Glutamatergic neuron (in vitro differentiated cells): ENCODE data around the gene TBX6. TPM values are rescaled to one million over a fixed set of nuclear protein-coding genes. Genes with fewer than 3 reads are reported as not detected.

Experiments used
- DNase-seq: peaks from one replicate; pipeline ENCODE4 v3.0.0; 2022
- H3K27ac Mint-ChIP-seq: one replicate; pipeline ENCODE4 v1.8.0; 2020; ENCODE audit warnings: mild to moderate bottlenecking, mixed read lengths, inconsistent platforms; ENCODE audit not compliant: unreplicated experiment
- H3K27me3 Mint-ChIP-seq: one replicate; pipeline ENCODE4 v1.8.0; 2020; ENCODE audit warnings: mild to moderate bottlenecking, moderate library complexity, mixed read lengths, inconsistent platforms; ENCODE audit not compliant: unreplicated experiment
- H3K36me3 Mint-ChIP-seq: one replicate; pipeline ENCODE4 v1.8.0; 2020; ENCODE audit warnings: mild to moderate bottlenecking, mixed read lengths, inconsistent platforms; ENCODE audit not compliant: unreplicated experiment
- H3K4me1 Mint-ChIP-seq: one replicate; pipeline ENCODE4 v1.8.0; 2020; ENCODE audit warnings: mild to moderate bottlenecking, low read depth, mixed read lengths, inconsistent platforms; ENCODE audit not compliant: unreplicated experiment
- H3K4me3 Mint-ChIP-seq: one replicate; pipeline ENCODE4 v1.8.0; 2020; ENCODE audit warnings: mild to moderate bottlenecking, mixed read lengths, inconsistent platforms; ENCODE audit not compliant: unreplicated experiment
- H3K9me3 Mint-ChIP-seq: one replicate; pipeline ENCODE4 v1.8.0; 2020; ENCODE audit warnings: mild to moderate bottlenecking, moderate library complexity, mixed read lengths, inconsistent platforms; ENCODE audit not compliant: unreplicated experiment
- long read RNA-seq: library from polyadenylated mRNA; unstranded; transcript quantifications from one replicate; pipeline ENCODE4 v2.0.0, GENCODE V29; 2020; ENCODE audit not compliant: unreplicated experiment
- total RNA-seq: library from RNA; stranded (reverse); fragmentation: NEBNext Ultra II Directional; extraction: Animal tissue kit (Norgen Biotek cat#: 25700); gene quantifications from one replicate; pipeline ENCODE4 v1.2.1, GENCODE V29; 2021; ENCODE audit not compliant: unreplicated experiment
- TF ChIP-seq, protein P1 (sequence below): fragments of 200-600 bp; sonication (generic); IDR thresholded peaks from one replicate; pipeline ENCODE4 v1.5.0; 2021; ENCODE audit not compliant: partially characterized antibody, unreplicated experiment

Gene TBX6, protein sequence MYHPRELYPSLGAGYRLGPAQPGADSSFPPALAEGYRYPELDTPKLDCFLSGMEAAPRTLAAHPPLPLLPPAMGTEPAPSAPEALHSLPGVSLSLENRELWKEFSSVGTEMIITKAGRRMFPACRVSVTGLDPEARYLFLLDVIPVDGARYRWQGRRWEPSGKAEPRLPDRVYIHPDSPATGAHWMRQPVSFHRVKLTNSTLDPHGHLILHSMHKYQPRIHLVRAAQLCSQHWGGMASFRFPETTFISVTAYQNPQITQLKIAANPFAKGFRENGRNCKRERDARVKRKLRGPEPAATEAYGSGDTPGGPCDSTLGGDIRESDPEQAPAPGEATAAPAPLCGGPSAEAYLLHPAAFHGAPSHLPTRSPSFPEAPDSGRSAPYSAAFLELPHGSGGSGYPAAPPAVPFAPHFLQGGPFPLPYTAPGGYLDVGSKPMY
- total RNA-seq = 0.86 TPM
- long read RNA-seq = 0 reads

DNA sequence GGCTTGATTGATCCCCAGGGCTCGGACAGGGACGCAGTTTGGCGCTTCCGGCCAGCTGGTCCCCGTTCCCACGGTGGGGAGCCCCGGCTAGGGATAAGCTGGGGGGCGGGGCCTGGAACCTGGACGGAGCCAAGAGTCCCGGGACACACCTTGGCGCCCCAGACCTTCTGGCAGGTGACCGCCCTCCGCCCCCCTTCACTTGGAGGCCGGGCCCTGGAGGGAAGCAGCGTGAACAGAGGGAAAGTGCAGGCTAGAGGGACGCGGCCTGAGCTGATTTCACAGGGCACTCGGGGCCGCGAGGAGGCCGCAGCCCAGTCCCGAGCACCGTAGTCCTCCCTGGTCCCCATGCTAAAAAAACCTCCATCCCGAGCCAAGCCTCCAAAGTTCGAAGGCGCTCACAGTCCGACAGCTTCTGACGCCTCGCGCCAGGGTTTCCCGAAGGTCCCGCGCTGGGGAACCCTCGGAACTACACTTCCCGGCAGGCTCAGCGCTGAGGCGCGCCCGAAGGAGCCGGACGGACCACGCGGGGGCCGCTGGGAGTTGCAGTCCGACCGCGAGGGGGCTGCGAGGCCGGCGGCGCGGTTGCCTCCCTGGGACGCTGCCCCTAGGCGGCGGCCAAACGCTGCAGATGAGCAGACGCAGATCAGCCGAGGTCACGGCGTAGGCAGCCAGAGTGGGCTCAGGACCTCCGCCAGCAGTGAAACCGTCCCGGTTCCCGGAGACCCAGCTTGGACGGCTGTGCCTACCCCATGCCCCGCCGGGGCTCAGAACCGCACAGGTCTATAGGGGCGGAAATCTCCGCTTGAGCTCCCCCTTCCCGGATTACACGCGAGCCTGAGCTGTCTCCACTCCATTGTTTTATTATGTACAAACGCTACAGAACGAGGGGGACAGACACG, at the start of gene TBX6:
TSS of gene TBX6 (minus strand) at position 451 of the 899 bp plus-strand sequence. CDS start 731 bp downstream, outside the sequence.
- Mint-ChIP-seq H3K27ac (peak within 1 kb of the TSS; percentile 80), H3K4me3 (peak within 1 kb of the TSS; percentile 85), H3K36me3 (no peaks in the 10 kb centered on the region), H3K4me1 (peaks cover 13% of the 10 kb centered on the region), H3K9me3 (peaks cover 6% of the 10 kb centered on the region), H3K27me3 (peaks cover 13% of the 10 kb centered on the region)
- peak; percentile 98 for DNase-seq
- TF ChIP-seq, protein P1, sequence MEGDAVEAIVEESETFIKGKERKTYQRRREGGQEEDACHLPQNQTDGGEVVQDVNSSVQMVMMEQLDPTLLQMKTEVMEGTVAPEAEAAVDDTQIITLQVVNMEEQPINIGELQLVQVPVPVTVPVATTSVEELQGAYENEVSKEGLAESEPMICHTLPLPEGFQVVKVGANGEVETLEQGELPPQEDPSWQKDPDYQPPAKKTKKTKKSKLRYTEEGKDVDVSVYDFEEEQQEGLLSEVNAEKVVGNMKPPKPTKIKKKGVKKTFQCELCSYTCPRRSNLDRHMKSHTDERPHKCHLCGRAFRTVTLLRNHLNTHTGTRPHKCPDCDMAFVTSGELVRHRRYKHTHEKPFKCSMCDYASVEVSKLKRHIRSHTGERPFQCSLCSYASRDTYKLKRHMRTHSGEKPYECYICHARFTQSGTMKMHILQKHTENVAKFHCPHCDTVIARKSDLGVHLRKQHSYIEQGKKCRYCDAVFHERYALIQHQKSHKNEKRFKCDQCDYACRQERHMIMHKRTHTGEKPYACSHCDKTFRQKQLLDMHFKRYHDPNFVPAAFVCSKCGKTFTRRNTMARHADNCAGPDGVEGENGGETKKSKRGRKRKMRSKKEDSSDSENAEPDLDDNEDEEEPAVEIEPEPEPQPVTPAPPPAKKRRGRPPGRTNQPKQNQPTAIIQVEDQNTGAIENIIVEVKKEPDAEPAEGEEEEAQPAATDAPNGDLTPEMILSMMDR = peak; percentile 68

DNA sequence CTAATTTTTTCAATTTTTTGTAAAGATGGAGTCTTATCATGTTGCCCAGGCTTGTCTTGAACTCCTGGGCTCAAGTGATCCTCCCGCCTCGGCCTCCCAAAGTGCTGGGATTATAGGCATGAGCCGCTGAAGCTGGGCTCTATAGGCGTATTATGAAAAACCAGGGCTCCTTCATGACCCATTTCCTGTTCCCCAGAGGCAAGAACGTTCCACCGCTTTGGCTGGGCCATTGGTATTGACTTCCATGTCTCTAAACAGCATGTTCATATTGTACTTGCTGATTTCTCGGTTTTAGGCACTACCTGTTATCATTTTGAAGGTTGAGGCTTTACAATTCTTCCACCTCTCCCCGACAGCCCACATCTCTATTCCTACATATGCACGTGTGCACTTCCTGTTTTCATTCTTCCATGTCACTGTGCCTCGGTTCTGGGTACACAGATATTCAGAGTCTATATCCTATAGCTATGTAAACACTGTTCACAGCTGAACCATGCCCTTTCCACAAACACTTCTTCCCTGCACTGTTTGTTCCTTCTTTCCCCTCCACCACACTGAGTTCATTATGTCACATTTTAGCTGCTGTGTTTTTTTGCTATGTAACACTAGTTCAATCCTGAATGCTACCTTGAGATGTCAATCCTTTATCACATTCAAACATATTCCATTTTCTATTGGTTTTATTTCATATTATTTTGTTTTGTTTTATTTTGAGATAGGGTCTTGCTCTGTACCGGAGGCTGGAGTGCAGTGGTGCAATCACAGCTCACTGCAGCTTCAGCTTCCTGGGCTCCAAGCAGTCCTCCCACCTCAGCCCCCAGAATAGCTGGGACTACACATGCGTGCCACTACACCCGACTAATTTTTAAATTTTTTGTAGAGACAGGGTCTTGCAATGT, 48.1 kb upstream of the TBX6 start:
- TF ChIP-seq, protein P1 = no peak
- Mint-ChIP-seq H3K9me3 (peaks cover 6% of the 10 kb centered on the region), H3K4me3 (no peak overlapping the region), H3K27ac (peak overlapping the region; percentile 39), H3K4me1 (peaks cover 8% of the 10 kb centered on the region), H3K27me3 (peaks cover 2% of the 10 kb centered on the region), H3K36me3 (no peaks in the 10 kb centered on the region)
- no peak for DNase-seq

DNA sequence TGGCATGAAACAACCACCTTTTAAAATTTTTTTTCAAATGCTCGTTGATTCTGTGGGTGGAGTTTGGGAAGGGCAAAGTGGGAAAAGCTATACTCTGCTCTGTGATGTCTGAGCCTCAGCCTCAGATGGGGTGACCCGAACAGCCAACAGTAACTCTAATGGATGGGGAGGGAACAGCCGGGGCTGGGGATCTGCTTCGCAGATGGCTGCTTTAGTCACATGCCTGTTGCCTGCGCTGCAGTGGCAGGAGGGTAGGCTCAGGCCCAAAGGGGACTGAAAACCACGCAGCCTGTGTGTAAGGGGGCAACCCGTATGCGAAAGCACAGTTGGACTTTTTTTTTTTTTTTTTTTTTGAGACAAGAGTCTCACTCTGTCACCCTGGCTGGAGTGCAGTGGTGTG, 46.2 kb upstream of the TBX6 start:
- TF ChIP-seq, protein P1 = no peak
- H3K36me3 Mint-ChIP-seq = no peaks in the 10 kb centered on the region
- peaks cover 8% of the 10 kb centered on the region for H3K4me1 Mint-ChIP-seq
- no peak overlapping the region for H3K4me3 Mint-ChIP-seq
- peaks cover 6% of the 10 kb centered on the region for H3K9me3 Mint-ChIP-seq
- peak overlapping the region; percentile 93 for H3K27ac Mint-ChIP-seq
- peak; percentile 63 for DNase-seq
- H3K27me3 Mint-ChIP-seq = peaks cover 3% of the 10 kb centered on the region

DNA sequence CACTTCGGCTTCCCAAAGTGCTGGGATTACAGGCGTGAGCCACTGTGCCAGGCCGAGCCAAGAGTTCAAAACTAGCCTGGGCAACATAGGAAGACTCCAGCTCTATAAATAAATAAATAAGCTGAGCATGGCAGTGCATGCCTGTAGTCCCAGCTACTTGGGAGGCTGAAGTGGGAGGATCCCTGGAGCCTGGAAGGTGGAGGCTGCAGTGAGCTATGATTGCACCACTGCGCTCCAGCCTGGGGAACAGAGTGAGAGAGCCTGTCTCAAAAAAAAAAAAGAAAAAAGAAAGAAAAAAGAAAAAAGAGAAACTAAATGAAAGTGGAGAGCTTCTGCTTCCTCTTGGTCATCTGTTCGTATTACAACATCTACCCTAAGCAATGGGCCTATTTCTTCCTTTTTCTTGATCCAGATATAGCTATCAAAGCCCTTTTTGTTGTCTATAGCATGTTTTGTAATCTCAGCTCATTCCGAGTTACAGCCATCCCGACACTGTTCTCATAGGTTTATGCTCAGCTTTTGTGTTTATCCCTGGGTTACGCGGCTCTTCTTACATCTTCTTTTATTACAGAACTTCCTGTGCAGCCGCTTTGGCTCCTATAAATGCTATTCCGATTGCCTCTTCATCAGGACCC, 45.4 kb upstream of the TBX6 start:
- TF ChIP-seq, protein P1 = no peak
- H3K9me3 Mint-ChIP-seq = peaks cover 6% of the 10 kb centered on the region
- peak overlapping the region; percentile 40 for H3K4me3 Mint-ChIP-seq
- H3K27me3 Mint-ChIP-seq = peaks cover 3% of the 10 kb centered on the region
- peak overlapping the region; percentile 93 for H3K27ac Mint-ChIP-seq
- DNase-seq = no peak
- peaks cover 12% of the 10 kb centered on the region for H3K4me1 Mint-ChIP-seq
- H3K36me3 Mint-ChIP-seq = no peaks in the 10 kb centered on the region
